HG03521 (cell line): ENCODE data around the gene SLC25A19.
"Not testable (repeated sequence)": the region's sequence is repeated elsewhere in the genome, so short reads cannot be mapped to it uniquely, and the experiment has no call there.

ENCODE experiments used
- ATAC-seq: cut with Tn5 transposase; IDR thresholded peaks from one replicate; pipeline ENCODE4 v1.9.1; 2021; ENCODE audit warnings: mild to moderate bottlenecking, moderate library complexity; ENCODE audit not compliant: unreplicated experiment

SLC25A19 gene

DNA sequence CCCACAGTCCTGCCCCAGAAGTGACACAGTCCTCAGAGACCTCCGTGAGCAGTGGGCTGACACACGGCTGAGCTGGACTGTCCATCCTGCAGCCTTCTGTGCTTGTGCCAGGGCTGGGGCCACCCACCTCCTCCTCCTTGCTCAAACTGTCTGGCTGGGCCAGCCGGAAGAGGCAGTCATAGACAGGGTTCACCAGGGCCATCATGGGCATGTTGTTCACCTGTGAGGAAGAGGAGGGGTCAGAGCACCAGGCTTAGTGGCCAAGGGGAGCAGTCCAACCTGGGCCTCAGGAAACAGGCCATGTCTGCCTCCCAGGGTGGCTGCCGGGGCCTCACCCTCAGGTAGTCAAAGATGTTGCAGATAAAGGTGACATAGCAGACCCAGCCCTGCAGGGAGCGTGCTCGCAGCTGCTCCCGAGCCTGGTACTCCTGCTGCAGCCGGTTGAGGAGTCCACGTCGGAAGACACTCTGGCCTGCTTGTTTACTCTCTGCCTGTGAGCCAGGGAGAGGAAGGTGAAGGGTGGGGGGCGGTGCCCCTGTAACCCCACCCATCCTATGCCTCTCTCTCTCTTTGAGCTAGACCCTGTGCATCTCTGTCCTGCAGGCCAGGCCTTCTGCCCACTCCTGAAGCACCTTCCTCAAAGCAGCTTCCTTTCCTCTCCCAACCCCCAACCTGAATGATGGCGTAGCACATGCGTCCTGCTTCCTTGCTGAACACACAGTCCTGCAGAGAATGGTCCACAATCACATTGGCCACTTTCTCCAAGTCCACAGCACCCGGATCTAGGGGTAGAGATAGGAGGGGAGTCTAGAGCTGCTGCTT, 21.6 kb downstream of the SLC25A19 start:
- no peak for ATAC-seq

- no peak for ATAC-seq
Observed at GRCh38 chr17:75267153-75267410, 22.2 kb downstream of the SLC25A19 start.

DNA sequence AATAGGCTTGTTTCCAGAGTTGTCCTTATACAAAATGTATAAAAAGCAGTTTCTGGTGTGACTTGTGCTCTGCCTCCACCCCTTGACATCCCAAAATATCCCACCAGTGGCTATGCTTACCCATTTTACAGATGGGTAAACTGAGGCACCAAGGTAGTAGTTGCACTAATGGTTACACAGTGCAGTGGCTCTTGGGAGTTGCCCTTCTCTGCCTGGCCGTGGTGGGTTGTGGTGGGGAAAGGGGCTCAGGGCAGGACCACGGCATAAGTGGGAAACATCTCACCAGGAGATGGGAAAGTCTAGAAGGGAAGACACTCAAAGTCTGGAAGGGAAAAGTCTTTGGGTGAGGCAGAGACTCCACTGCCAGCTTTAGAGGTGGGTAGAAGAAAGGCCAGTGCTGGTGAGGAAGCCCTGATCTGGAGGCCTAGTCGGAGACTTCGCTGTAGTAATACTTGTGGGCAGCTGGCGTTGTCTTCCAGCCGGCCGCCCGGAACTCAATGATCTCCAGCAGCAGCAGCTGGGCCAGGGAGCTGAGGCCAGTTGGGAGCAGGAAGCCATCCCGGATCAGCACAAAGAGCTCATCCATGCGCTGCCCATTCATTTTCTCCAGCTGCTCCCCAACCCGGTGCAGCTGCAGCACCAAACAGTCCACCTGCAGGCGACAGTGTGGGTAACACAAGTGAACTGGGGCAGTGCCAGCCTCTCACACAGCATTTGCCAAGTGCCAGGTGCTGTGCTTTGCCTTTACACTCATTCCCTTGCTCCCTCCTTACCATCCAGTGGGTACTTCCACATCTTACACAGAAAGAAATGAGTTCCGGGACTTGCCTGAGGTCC, 22.7 kb downstream of the SLC25A19 start:
- ATAC-seq: no peak

- no peak for ATAC-seq
Observed at GRCh38 chr17:75265614-75266315, 23.5 kb downstream of the SLC25A19 start.

GRCh38 chr17:75263055-75263454, 26.2 kb downstream of the SLC25A19 start:
- ATAC-seq: no peak

DNA sequence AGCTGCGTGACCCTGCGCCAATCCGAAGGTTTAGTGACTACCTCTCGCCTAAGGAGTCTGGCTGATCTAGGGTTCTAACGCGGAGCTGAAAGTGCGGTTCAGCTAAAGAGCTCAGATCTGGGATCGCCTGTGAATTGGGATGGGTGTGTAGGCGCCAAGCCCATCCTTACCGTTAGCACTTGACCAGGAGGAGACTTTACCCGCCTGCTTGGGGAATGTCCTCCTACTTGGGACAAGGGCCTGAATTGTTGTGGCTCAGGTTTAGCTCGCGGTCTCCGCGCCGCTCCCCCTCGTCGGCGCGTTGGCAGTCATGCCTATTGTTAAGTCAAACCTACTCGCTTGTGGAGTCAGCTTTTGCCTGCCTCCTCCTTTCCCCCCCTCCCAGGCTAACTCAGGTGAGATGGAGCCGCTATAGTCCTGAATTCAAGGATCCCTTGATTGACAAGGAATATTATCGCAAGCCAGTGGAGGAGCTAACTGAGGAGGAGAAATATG, 27.1 kb downstream of the SLC25A19 start:
- no peak for ATAC-seq

DNA sequence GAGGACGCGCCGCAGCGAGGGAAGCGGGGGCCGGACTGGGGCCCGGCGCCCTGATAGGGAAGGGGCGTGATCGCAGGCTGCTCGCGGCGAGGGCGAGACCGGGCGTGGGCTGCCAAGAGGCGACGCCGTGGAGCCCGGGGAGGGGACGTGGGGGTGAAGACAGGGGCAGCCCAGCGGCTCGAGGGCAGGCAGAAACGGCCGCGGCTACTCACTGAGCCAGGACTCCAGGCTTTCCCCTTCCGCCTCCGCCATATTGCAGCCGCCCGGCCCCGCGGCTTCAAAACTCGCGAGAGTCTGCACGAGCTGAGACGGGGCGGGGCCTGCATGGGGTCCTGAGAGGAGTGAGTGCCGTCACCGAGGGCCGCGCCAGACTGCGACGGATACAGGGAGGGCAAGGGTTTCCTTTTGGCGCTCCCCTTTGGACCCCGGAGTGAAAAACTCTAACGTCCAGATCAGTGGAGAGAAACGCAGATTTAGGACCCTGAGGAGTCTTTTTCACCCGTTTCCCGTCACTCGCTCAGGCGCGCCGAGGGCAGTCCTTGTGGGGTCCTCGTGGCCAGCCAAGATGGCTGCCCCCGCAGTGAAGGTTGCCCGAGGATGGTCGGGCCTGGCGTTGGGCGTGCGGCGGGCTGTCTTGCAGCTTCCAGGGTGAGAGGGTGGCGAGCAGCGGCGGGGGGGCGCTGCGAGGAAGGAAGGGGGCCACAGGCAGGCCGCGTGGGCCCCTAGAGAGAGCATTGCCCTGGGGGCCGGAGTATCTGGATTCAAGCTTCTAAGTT, 27.7 kb downstream of the SLC25A19 start, which contains the start of the genes GGA3 and MRPS7:
GGA3 (minus strand) TSS at position 271 of the 776 bp plus-strand sequence; CDS start at position 252, 19 bp downstream.
MRPS7 (plus strand) TSS at position 544 of the 776 bp plus-strand sequence; CDS start at position 566, 22 bp downstream.
- peak; percentile 79 for ATAC-seq

- peak; percentile 25 for ATAC-seq
Observed at GRCh38 chr17:75260641-75261335, 28.4 kb downstream of the SLC25A19 start.

- not testable (repeated sequence) for ATAC-seq
Observed at GRCh38 chr17:75257228-75257627, 32.0 kb downstream of the SLC25A19 start.

DNA sequence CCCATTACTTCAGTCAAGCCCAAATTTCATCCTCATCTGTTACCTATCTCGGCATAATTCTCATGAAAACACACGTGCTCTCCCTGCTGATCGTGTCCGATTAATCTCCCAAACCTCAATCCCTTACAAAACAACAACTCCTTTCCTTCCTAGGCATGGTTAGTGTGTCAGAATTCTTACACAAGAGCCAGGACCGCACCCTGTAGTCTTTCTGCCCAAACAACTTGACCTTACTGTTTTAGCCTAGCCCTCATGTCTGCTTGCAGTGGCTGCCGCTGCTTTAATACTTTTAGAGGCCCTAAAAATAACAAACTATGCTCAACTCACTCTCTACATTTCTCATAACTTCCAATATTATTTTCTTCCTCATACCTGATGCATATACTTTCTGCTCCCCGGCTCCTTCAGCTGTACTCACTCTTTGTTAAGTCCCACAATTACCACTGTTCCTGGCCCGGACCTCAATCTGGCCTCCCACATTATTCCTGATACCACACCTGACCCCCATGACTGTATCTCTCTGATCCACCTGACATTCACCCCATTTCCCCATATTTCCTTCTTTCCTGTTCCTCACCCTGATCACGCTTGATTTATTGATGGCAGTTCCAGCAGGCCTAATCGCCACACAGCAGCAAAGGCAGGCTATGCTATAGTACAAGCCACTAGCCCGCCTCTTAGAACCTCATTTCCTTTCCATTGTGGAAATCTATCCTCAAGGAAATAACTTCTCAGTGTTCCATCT, 33.1 kb downstream of the SLC25A19 start:
- not testable (repeated sequence) for ATAC-seq

GRCh38 chr17:75252039-75252816, 37.0 kb downstream of the SLC25A19 start:
- no peak for ATAC-seq

- peak; percentile 75 for ATAC-seq
Observed at GRCh38 chr17:75250009-75250471, 39.2 kb downstream of the SLC25A19 start.

GRCh38 chr17:75249564-75249963, 39.7 kb downstream of the SLC25A19 start:
- no peak for ATAC-seq

GRCh38 chr17:75246404-75246803, 42.8 kb downstream of the SLC25A19 start:
- no peak for ATAC-seq

- no peak for ATAC-seq
Observed at GRCh38 chr17:75245011-75245410, 44.2 kb downstream of the SLC25A19 start.

- no peak for ATAC-seq
Observed at GRCh38 chr17:75244133-75244866, 44.9 kb downstream of the SLC25A19 start.

GRCh38 chr17:75242461-75243042, 46.7 kb downstream of the SLC25A19 start:
- ATAC-seq: no peak
